B cell (primary cell): ENCODE data around the gene MYOM1.

Source experiments
- EZH2 ChIP-seq: IDR thresholded peaks from 2 replicates; pipeline ENCODE4 v1.6.1; 2012; ENCODE audit warnings: borderline replicate concordance, low read depth, mild to moderate bottlenecking, moderate library complexity, low read length; ENCODE audit not compliant: insufficient read depth, poor library complexity, severe bottlenecking
- TF ChIP-seq, protein P1 (sequence below): fragments of 200-600 bp; IDR thresholded peaks from one replicate; pipeline ENCODE4 v1.8.0; 2022; ENCODE audit warnings: antibody characterized with exemption, mild to moderate bottlenecking

DNA sequence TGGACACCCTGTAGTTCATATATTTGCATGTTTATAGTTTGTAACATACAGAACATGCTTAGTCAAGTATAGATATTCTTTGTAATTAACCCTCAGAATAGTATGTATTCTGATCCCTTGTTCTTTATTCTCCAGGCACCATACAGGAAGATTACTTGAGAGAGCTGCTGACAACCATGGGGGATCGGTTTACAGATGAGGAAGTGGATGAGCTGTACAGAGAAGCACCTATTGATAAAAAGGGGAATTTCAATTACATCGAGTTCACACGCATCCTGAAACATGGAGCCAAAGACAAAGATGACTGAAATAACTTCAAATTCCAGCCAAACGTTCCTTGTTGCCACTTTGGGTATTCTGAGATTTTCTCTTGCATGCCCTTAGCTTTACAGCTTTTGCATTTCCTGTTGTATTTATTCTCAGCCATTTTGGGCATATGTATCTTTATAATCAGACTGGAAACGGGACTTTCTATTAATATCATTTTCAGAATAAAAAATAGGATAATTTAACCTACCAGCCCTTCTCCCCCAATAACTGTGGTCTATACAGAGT, 35.9 kb upstream of the MYOM1 start:
- TF ChIP-seq, protein P1, sequence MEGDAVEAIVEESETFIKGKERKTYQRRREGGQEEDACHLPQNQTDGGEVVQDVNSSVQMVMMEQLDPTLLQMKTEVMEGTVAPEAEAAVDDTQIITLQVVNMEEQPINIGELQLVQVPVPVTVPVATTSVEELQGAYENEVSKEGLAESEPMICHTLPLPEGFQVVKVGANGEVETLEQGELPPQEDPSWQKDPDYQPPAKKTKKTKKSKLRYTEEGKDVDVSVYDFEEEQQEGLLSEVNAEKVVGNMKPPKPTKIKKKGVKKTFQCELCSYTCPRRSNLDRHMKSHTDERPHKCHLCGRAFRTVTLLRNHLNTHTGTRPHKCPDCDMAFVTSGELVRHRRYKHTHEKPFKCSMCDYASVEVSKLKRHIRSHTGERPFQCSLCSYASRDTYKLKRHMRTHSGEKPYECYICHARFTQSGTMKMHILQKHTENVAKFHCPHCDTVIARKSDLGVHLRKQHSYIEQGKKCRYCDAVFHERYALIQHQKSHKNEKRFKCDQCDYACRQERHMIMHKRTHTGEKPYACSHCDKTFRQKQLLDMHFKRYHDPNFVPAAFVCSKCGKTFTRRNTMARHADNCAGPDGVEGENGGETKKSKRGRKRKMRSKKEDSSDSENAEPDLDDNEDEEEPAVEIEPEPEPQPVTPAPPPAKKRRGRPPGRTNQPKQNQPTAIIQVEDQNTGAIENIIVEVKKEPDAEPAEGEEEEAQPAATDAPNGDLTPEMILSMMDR, result no peak
- no peak for TF ChIP-seq EZH2
